GM12891 (cell line): Measurements from ENCODE around the gene FAM174B.

Source experiments
- POLR2A ChIP-seq: IDR thresholded peaks from 2 replicates; pipeline ENCODE4 v1.6.1; 2011; ENCODE audit warnings: low read depth, low read length, control low read depth
- POLR2AphosphoS5 ChIP-seq: IDR thresholded peaks from 2 replicates; pipeline ENCODE4 v1.6.1; 2011; ENCODE audit warnings: low read depth, low read length, control low read depth
- POU2F2 ChIP-seq: IDR thresholded peaks from 2 replicates; pipeline ENCODE4 v1.6.1; 2011; ENCODE audit warnings: low read depth, mild to moderate bottlenecking, control low read depth, low read length, moderate library complexity
- SPI1 ChIP-seq: IDR thresholded peaks from 2 replicates; pipeline ENCODE4 v1.6.1; 2011; ENCODE audit warnings: low read depth, low read length, control low read depth
- TAF1 ChIP-seq: IDR thresholded peaks from 2 replicates; pipeline ENCODE4 v1.6.1; 2011; ENCODE audit warnings: low read depth, low read length, control low read depth

DNA sequence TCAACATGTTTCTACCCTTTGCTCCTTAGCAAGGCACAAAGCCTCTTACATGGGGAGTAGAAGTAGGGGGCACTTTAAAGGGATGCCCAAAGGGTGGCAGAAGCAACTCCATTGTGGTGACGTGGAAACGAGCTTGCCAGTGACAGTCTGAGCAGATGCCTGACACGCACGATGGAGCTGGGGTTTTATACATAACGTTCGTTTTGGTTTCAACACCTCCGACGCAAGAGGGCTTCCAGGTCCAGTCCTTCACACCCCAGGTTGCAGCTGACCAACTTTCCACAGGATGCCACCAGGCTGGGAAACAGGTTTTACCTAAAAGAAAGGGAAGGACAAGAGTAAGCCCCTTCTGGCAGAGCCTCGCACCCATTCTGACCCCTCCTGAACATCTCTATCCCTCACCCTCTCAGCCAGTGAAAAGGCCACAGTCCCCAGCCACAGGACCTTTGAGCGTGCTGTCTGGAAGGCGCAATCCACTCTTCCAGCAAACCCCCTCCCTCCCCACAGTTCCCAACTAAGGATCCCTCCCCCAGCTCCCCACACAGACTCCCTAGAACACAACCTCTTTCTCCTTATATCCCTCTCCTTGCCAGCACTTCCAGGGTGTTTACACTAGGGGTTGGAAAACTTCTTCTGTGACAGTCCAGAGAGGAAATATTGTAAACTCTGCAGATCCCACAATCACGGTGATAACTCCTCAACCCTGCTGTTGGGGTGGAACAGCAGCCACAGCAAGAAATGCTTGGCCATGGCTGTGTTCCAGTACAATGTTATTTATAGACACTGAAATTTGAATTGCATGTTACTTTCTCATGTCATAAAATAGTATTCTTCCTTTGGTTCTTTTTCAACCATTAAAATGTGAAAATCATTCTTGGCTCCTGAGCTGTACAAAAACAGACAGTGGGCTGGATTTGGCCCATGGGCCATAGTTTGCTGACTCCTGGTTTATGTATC lies 36.2 kb downstream of the FAM174B start:
- TF ChIP-seq POLR2A (no peak), POU2F2 (no peak), POLR2AphosphoS5 (no peak), TAF1 (no peak), SPI1 (no peak)
